ENCODE results near the gene GAP43.

GAP43 gene

DNA sequence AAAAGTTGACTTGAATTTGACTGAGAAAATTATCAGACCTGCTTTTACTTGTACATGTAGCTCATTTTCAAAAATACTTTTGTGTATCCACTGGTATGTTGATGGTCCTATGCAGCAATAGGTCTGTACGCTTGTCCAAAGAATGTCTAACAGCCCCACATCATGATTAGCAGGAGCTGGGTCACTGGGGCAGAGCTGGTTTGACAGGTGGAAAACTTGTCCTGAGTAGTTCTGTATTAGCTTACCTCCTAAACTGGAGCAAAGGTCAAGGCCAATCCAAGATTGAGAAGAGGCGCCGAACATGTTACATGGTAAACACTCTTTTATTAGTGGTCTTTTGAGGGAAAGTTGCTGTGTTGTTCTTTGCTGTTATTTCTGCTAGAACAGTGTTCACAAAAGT lies 50.6 kb downstream of the GAP43 start:
- no peaks in the 10 kb centered on the region for H3K9me3 ChIP-seq (ENCODE audit: control insufficient read depth, low read length)
- H3K4me3 ChIP-seq (ENCODE audit: insufficient read depth, low read depth, low read length, poor library complexity, severe bottlenecking) = no peak overlapping the region
- no peak overlapping the region for H3K27ac ChIP-seq (ENCODE audit: insufficient read depth, low read length, poor library complexity, severe bottlenecking)
- no peaks in the 10 kb centered on the region for H3K4me1 ChIP-seq (ENCODE audit: control insufficient read depth, insufficient read depth, low read length, poor library complexity, severe bottlenecking)
- no peak for DNase-seq
- no peaks in the 10 kb centered on the region for H3K27me3 ChIP-seq (replicated peaks; ENCODE audit: control insufficient read depth, insufficient read depth, low read length, poor library complexity, severe bottlenecking)
- H3K36me3 ChIP-seq (ENCODE audit: control insufficient read depth, insufficient read depth, low read length) = no peaks in the 10 kb centered on the region

DNA sequence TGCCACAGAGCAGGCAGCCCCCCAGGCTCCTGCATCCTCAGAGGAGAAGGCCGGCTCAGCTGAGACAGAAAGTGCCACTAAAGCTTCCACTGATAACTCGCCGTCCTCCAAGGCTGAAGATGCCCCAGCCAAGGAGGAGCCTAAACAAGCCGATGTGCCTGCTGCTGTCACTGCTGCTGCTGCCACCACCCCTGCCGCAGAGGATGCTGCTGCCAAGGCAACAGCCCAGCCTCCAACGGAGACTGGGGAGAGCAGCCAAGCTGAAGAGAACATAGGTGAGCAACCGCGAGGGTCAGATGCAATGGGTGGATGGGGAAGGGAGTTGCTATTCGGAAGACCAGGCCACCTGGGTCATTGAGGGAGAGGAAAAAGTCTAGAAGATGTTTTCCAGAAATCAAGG lies 53.0 kb downstream of the GAP43 start:
- Histone ChIP-seq H3K36me3 (ENCODE audit: control insufficient read depth, insufficient read depth, low read length) (no peaks in the 10 kb centered on the region), H3K27me3 (replicated peaks; ENCODE audit: control insufficient read depth, insufficient read depth, low read length, poor library complexity, severe bottlenecking) (peaks cover 2% of the 10 kb centered on the region), H3K4me3 (ENCODE audit: insufficient read depth, low read depth, low read length, poor library complexity, severe bottlenecking) (no peak overlapping the region), H3K27ac (ENCODE audit: insufficient read depth, low read length, poor library complexity, severe bottlenecking) (no peak overlapping the region), H3K4me1 (ENCODE audit: control insufficient read depth, insufficient read depth, low read length, poor library complexity, severe bottlenecking) (peaks cover 3% of the 10 kb centered on the region), H3K9me3 (ENCODE audit: control insufficient read depth, low read length) (no peaks in the 10 kb centered on the region)
- DNase-seq = no peak

- Histone ChIP-seq H3K27ac (ENCODE audit: insufficient read depth, low read length, poor library complexity, severe bottlenecking) (no peak overlapping the region), H3K9me3 (ENCODE audit: control insufficient read depth, low read length) (no peaks in the 10 kb centered on the region), H3K27me3 (replicated peaks; ENCODE audit: control insufficient read depth, insufficient read depth, low read length, poor library complexity, severe bottlenecking) (peaks cover 2% of the 10 kb centered on the region), H3K4me1 (ENCODE audit: control insufficient read depth, insufficient read depth, low read length, poor library complexity, severe bottlenecking) (peaks cover 3% of the 10 kb centered on the region), H3K36me3 (ENCODE audit: control insufficient read depth, insufficient read depth, low read length) (no peaks in the 10 kb centered on the region), H3K4me3 (ENCODE audit: insufficient read depth, low read depth, low read length, poor library complexity, severe bottlenecking) (no peak overlapping the region)
- no peak for DNase-seq
Observed at GRCh38 chr3:115680803-115681345, 57.6 kb downstream of the GAP43 start.

DNA sequence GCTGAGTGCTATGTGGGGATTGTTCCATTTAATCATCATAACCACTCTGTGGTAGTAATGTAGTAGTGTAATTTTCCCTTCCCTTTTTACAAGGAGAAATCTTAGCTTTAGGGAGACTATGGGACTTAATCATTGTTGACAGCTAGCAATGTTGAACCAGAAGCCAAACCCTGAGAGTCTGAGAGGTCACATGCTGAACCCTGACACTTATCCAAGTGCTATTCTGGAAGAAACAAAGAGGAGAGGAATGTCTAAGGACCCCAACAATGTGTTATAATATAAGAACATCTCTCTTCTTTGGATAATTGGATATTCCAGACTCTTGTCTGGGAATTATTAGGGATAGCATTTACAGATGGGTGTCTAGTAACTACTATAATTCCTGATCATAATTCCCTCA lies 58.4 kb downstream of the GAP43 start:
- no peaks in the 10 kb centered on the region for H3K9me3 ChIP-seq (ENCODE audit: control insufficient read depth, low read length)
- H3K4me1 ChIP-seq (ENCODE audit: control insufficient read depth, insufficient read depth, low read length, poor library complexity, severe bottlenecking) = peaks cover 3% of the 10 kb centered on the region
- DNase-seq = no peak
- H3K36me3 ChIP-seq (ENCODE audit: control insufficient read depth, insufficient read depth, low read length) = no peaks in the 10 kb centered on the region
- no peak overlapping the region for H3K27ac ChIP-seq (ENCODE audit: insufficient read depth, low read length, poor library complexity, severe bottlenecking)
- H3K27me3 ChIP-seq (replicated peaks; ENCODE audit: control insufficient read depth, insufficient read depth, low read length, poor library complexity, severe bottlenecking) = peaks cover 2% of the 10 kb centered on the region
- no peak overlapping the region for H3K4me3 ChIP-seq (ENCODE audit: insufficient read depth, low read depth, low read length, poor library complexity, severe bottlenecking)

GRCh38 chr3:115683305-115683704 lies 60.0 kb downstream of the GAP43 start:
- no peak for DNase-seq
- Histone ChIP-seq H3K9me3 (ENCODE audit: control insufficient read depth, low read length) (no peaks in the 10 kb centered on the region), H3K4me1 (ENCODE audit: control insufficient read depth, insufficient read depth, low read length, poor library complexity, severe bottlenecking) (peaks cover 3% of the 10 kb centered on the region), H3K4me3 (ENCODE audit: insufficient read depth, low read depth, low read length, poor library complexity, severe bottlenecking) (no peak overlapping the region), H3K27ac (ENCODE audit: insufficient read depth, low read length, poor library complexity, severe bottlenecking) (no peak overlapping the region), H3K36me3 (ENCODE audit: control insufficient read depth, insufficient read depth, low read length) (no peaks in the 10 kb centered on the region), H3K27me3 (replicated peaks; ENCODE audit: control insufficient read depth, insufficient read depth, low read length, poor library complexity, severe bottlenecking) (peaks cover 2% of the 10 kb centered on the region)

GRCh38 chr3:115683773-115684172 lies 60.5 kb downstream of the GAP43 start:
- Histone ChIP-seq H3K4me1 (ENCODE audit: control insufficient read depth, insufficient read depth, low read length, poor library complexity, severe bottlenecking) (peaks cover 3% of the 10 kb centered on the region), H3K27ac (ENCODE audit: insufficient read depth, low read length, poor library complexity, severe bottlenecking) (no peak overlapping the region), H3K4me3 (ENCODE audit: insufficient read depth, low read depth, low read length, poor library complexity, severe bottlenecking) (no peak overlapping the region), H3K36me3 (ENCODE audit: control insufficient read depth, insufficient read depth, low read length) (no peaks in the 10 kb centered on the region), H3K27me3 (replicated peaks; ENCODE audit: control insufficient read depth, insufficient read depth, low read length, poor library complexity, severe bottlenecking) (peaks cover 2% of the 10 kb centered on the region), H3K9me3 (ENCODE audit: control insufficient read depth, low read length) (no peaks in the 10 kb centered on the region)
- no peak for DNase-seq

- Histone ChIP-seq H3K9me3 (ENCODE audit: control insufficient read depth, low read length) (no peaks in the 10 kb centered on the region), H3K4me3 (ENCODE audit: insufficient read depth, low read depth, low read length, poor library complexity, severe bottlenecking) (no peak overlapping the region), H3K4me1 (ENCODE audit: control insufficient read depth, insufficient read depth, low read length, poor library complexity, severe bottlenecking) (peaks cover 3% of the 10 kb centered on the region), H3K27ac (ENCODE audit: insufficient read depth, low read length, poor library complexity, severe bottlenecking) (no peak overlapping the region), H3K27me3 (replicated peaks; ENCODE audit: control insufficient read depth, insufficient read depth, low read length, poor library complexity, severe bottlenecking) (peaks cover 2% of the 10 kb centered on the region), H3K36me3 (ENCODE audit: control insufficient read depth, insufficient read depth, low read length) (no peaks in the 10 kb centered on the region)
- DNase-seq = no peak
Observed at GRCh38 chr3:115685097-115685496, 61.8 kb downstream of the GAP43 start.

GRCh38 chr3:115687721-115688120 lies 64.4 kb downstream of the GAP43 start:
- Histone ChIP-seq H3K4me1 (ENCODE audit: control insufficient read depth, insufficient read depth, low read length, poor library complexity, severe bottlenecking) (no peaks in the 10 kb centered on the region), H3K27me3 (replicated peaks; ENCODE audit: control insufficient read depth, insufficient read depth, low read length, poor library complexity, severe bottlenecking) (no peaks in the 10 kb centered on the region), H3K9me3 (ENCODE audit: control insufficient read depth, low read length) (no peaks in the 10 kb centered on the region), H3K27ac (ENCODE audit: insufficient read depth, low read length, poor library complexity, severe bottlenecking) (no peak overlapping the region), H3K4me3 (ENCODE audit: insufficient read depth, low read depth, low read length, poor library complexity, severe bottlenecking) (no peak overlapping the region), H3K36me3 (ENCODE audit: control insufficient read depth, insufficient read depth, low read length) (no peaks in the 10 kb centered on the region)
- DNase-seq = no peak

GRCh38 chr3:115688418-115688817 lies 65.1 kb downstream of the GAP43 start:
- H3K4me1 ChIP-seq (ENCODE audit: control insufficient read depth, insufficient read depth, low read length, poor library complexity, severe bottlenecking) = no peaks in the 10 kb centered on the region
- no peaks in the 10 kb centered on the region for H3K27me3 ChIP-seq (replicated peaks; ENCODE audit: control insufficient read depth, insufficient read depth, low read length, poor library complexity, severe bottlenecking)
- no peaks in the 10 kb centered on the region for H3K36me3 ChIP-seq (ENCODE audit: control insufficient read depth, insufficient read depth, low read length)
- H3K27ac ChIP-seq (ENCODE audit: insufficient read depth, low read length, poor library complexity, severe bottlenecking) = no peak overlapping the region
- H3K9me3 ChIP-seq (ENCODE audit: control insufficient read depth, low read length) = no peaks in the 10 kb centered on the region
- DNase-seq = no peak
- H3K4me3 ChIP-seq (ENCODE audit: insufficient read depth, low read depth, low read length, poor library complexity, severe bottlenecking) = no peak overlapping the region

GRCh38 chr3:115689928-115690327 lies 66.6 kb downstream of the GAP43 start:
- no peak for DNase-seq
- Histone ChIP-seq H3K9me3 (ENCODE audit: control insufficient read depth, low read length) (no peaks in the 10 kb centered on the region), H3K27ac (ENCODE audit: insufficient read depth, low read length, poor library complexity, severe bottlenecking) (no peak overlapping the region), H3K27me3 (replicated peaks; ENCODE audit: control insufficient read depth, insufficient read depth, low read length, poor library complexity, severe bottlenecking) (no peaks in the 10 kb centered on the region), H3K36me3 (ENCODE audit: control insufficient read depth, insufficient read depth, low read length) (no peaks in the 10 kb centered on the region), H3K4me1 (ENCODE audit: control insufficient read depth, insufficient read depth, low read length, poor library complexity, severe bottlenecking) (no peaks in the 10 kb centered on the region), H3K4me3 (ENCODE audit: insufficient read depth, low read depth, low read length, poor library complexity, severe bottlenecking) (no peak overlapping the region)

GRCh38 chr3:115691964-115692363 lies 68.7 kb downstream of the GAP43 start:
- H3K9me3 ChIP-seq (ENCODE audit: control insufficient read depth, low read length) = no peaks in the 10 kb centered on the region
- H3K36me3 ChIP-seq (ENCODE audit: control insufficient read depth, insufficient read depth, low read length) = no peaks in the 10 kb centered on the region
- no peaks in the 10 kb centered on the region for H3K4me1 ChIP-seq (ENCODE audit: control insufficient read depth, insufficient read depth, low read length, poor library complexity, severe bottlenecking)
- no peak overlapping the region for H3K4me3 ChIP-seq (ENCODE audit: insufficient read depth, low read depth, low read length, poor library complexity, severe bottlenecking)
- DNase-seq = no peak
- H3K27me3 ChIP-seq (replicated peaks; ENCODE audit: control insufficient read depth, insufficient read depth, low read length, poor library complexity, severe bottlenecking) = no peaks in the 10 kb centered on the region
- H3K27ac ChIP-seq (ENCODE audit: insufficient read depth, low read length, poor library complexity, severe bottlenecking) = no peak overlapping the region

Measured in effector memory CD4-positive, alpha-beta T cell (primary cell).